Measurements from ENCODE around the gene GTF2F1.
A peak's percentile ranks its signal among the peaks of the same experiment; 100 is the strongest.

Gene GTF2F1

DNA sequence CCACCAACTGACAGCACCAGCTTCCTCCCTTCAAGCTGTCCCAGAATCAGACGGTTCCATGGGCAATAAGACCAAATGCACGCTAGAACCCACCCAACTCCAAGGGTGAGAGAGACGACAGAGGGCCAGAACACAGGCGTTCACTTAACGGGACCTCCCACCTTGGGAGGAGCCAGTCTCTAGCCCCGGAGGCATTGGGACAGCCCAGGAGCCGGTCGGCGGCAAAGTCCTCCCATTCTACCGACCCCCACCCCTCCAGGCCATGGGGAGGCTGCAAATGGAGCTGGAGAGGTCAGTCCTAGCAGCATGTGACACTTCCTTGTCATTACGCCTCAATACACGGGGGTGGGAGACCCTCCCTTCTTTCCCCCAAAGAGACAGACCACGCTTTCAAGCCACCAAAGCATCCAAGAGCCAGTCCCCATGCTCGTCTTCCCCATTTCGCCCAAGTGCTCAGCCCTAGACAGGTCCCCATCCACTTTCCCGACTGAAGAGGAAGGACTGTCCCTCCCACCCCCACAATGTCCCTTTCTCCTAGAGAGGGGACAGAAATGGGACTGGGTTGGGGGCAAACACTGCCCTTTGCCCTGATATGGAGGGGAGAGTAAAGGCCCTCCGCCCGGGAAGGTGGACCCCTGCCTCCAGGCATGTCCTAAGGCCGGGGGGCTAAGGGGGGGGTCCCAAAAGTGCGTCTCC is 30.7 kb upstream of the GTF2F1 start:
- H3K27me3 Mint-ChIP-seq: no peaks in the 10 kb centered on the region
- peaks cover 30% of the 10 kb centered on the region for H3K36me3 Mint-ChIP-seq
- peaks cover 35% of the 10 kb centered on the region for H3K4me1 Mint-ChIP-seq
- H3K9me3 Mint-ChIP-seq: no peaks in the 10 kb centered on the region
- peak overlapping the region; percentile 72 for H3K27ac Mint-ChIP-seq
- peak overlapping the region; percentile 92 for H3K4me3 Mint-ChIP-seq
- no peak for ATAC-seq

DNA sequence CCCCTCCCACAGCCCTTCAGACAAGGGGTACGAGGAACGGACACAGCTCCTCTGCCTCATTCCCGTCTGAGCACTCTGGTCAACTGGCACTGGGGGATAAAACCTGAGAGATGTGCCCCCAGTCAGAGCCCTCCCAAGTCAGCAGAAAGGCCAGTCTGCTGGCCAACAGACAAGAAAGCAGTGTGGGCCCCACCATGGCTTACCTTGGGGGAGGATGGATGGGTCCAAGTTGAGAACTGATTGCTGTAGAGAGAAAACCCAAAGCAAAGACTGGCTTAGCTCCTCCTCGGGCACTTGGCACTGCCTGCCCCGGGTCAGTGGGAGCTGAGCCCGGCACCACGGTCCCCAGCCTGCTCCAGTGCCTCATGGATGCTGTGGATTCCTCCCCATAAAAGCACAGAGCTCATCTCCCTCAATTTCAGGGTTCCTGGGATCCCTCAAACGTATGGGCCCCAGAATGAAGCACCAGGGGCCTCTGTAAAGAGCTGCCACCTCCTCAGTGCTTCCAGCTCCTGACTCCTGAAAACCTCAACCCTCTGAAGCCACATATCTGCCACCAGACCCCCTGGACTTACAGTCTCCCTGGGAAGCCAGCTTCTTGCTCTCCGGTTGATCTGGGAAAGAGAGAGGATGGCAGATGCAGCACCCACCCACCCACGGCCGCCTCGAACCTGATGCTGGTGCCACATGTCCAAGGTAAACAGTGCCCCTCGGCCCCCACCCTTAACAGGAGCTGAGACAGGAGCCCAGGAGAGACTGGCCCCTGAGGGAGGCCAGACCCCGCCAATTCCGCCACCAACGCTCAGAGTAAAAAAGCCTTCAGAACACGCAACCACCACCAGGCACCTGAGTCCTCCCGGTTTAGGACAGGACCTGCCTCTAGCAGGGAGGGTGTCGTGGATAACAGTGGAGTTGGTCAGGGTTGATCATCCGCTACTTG is 28.4 kb upstream of the GTF2F1 start:
- no peak overlapping the region for H3K27ac Mint-ChIP-seq
- peaks cover 48% of the 10 kb centered on the region for H3K36me3 Mint-ChIP-seq
- H3K9me3 Mint-ChIP-seq: no peaks in the 10 kb centered on the region
- no peak for ATAC-seq
- H3K27me3 Mint-ChIP-seq: no peaks in the 10 kb centered on the region
- peaks cover 35% of the 10 kb centered on the region for H3K4me1 Mint-ChIP-seq
- H3K4me3 Mint-ChIP-seq: no peak overlapping the region

DNA sequence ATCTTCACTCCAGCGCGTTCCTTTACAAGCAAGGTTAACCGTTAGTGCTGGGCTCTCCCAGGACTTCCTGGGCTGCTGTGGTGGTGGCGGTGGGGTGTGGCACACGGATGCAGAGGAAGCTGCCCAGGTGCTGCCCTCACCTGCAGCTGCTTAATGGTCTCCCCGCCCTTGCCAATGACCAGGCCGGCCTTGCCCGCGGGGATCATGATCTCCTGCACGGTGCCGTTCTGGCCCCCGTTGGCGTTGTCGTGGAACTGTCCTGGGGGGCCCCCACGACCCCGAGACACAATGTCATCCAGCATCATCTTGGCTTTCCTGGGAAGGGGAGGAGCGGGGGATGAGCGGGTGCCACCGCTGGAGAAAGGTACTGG is 25.6 kb upstream of the GTF2F1 start:
- Mint-ChIP-seq H3K4me3 (no peak overlapping the region), H3K27me3 (no peaks in the 10 kb centered on the region), H3K9me3 (no peaks in the 10 kb centered on the region), H3K4me1 (peaks cover 24% of the 10 kb centered on the region), H3K36me3 (peaks cover 73% of the 10 kb centered on the region), H3K27ac (no peak overlapping the region)
- ATAC-seq: no peak

DNA sequence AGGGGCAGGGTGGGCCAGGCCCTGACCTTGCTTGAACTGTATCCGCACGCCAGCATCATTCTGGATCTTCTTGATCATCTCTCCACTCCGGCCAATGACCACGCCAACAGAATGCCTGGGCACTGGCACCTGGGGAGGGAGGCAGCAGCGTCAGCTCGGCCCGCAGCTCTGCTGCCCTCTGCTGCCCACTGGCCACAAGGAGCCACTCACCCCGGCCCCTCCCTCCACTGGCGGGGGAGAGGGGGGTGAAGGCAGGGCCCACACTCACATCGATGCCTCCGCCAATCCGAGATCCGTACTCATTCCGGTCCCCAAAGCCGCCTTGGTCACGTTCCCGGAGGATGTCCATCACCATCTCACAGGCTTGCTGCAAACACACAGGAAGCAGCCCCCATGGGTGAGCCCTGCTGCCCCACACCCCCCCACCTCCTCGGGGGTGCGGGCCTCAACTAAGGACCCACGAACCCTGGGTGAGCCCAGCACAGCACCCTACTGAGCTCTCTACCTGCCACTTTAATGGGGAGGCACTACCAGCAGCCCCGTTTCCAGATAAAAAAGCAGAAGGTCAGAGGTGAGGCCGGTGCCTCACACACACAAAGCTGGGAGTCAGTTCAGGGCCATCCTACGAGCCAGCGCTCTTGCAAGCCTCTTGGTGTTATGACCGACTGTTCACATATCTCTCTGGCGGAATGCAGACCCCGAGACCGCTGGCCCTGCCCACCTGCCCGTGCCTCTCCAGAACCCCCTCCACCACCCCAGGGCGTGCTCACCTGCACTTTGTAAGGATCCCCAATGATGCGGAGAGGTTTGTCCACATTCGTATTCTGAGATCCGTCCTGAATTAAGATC is 25.0 kb upstream of the GTF2F1 start:
- no peak overlapping the region for H3K4me3 Mint-ChIP-seq
- ATAC-seq: no peak
- H3K4me1 Mint-ChIP-seq: peaks cover 18% of the 10 kb centered on the region
- no peaks in the 10 kb centered on the region for H3K27me3 Mint-ChIP-seq
- H3K9me3 Mint-ChIP-seq: no peaks in the 10 kb centered on the region
- peaks cover 73% of the 10 kb centered on the region for H3K36me3 Mint-ChIP-seq
- no peak overlapping the region for H3K27ac Mint-ChIP-seq

DNA sequence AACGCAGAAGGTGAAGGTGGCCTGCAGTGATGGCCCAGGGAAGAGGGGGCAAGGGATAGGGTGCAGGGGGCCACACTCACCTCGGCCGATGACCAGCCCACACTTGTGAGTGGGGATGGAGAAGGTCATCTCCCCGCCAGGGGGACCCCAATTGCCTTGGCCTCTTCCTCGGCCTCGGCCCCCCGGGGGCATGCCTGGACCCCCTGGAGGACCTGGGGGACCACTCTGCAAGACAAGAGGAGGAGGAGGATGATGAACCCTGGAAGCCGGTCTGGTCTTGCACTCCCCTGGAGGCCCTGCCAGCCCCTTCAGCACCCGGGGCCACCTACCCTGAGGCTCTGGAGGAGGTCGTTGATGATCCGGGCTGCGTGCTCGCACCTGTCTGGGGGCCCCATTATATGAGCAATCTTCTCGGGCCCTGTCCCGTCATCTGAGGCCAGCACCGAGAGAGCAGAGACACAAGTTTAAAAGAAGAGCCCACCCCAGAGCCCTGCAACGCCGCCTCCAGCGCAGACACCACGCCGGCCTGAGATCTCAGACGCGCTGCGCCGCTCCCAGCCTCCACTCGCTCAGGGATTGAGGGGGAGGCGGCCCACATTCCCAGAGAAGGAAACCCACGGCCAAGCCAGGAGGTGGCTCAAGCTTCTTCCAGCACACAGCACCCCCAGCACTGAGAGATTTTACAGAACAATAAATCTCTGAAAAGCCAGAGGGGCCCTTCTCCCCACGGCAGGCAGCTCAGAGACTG is 23.9 kb upstream of the GTF2F1 start:
- Mint-ChIP-seq H3K36me3 (peaks cover 68% of the 10 kb centered on the region), H3K4me1 (peaks cover 7% of the 10 kb centered on the region), H3K27me3 (no peaks in the 10 kb centered on the region), H3K4me3 (no peak overlapping the region), H3K9me3 (no peaks in the 10 kb centered on the region), H3K27ac (no peak overlapping the region)
- no peak for ATAC-seq

DNA sequence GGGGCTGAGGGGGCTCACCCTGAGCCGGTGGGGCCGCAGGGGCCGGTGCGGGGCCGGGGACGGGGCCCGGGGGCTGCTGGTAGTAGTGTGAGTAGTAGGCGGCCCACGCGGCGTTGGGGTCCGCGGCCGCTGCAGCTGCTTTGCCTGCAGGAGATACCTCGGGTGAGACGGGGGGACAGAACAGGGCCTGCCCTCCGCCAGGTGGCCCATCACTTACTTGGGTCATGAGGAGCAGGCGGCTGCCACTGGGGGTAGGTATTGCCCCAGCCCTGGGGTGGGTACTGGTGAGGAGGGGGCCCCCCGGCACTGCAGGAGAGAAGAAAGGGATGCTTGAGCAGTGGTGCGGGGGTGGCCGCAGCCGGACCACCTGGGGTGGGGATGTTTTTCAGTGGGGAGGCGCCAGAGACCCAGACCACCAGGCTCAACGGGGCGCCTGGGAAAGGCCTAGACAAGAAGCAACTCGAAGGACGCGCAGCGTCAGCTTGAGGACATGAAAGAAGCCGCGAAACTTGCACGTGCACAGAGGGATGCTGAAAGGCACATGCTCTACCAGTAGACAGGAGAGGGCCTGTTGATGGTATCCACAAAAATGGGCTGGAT is 22.7 kb upstream of the GTF2F1 start:
- no peaks in the 10 kb centered on the region for H3K9me3 Mint-ChIP-seq
- H3K4me3 Mint-ChIP-seq: no peak overlapping the region
- no peaks in the 10 kb centered on the region for H3K27me3 Mint-ChIP-seq
- peak; percentile 17 for ATAC-seq
- H3K27ac Mint-ChIP-seq: no peak overlapping the region
- peaks cover 59% of the 10 kb centered on the region for H3K36me3 Mint-ChIP-seq
- no peaks in the 10 kb centered on the region for H3K4me1 Mint-ChIP-seq

DNA sequence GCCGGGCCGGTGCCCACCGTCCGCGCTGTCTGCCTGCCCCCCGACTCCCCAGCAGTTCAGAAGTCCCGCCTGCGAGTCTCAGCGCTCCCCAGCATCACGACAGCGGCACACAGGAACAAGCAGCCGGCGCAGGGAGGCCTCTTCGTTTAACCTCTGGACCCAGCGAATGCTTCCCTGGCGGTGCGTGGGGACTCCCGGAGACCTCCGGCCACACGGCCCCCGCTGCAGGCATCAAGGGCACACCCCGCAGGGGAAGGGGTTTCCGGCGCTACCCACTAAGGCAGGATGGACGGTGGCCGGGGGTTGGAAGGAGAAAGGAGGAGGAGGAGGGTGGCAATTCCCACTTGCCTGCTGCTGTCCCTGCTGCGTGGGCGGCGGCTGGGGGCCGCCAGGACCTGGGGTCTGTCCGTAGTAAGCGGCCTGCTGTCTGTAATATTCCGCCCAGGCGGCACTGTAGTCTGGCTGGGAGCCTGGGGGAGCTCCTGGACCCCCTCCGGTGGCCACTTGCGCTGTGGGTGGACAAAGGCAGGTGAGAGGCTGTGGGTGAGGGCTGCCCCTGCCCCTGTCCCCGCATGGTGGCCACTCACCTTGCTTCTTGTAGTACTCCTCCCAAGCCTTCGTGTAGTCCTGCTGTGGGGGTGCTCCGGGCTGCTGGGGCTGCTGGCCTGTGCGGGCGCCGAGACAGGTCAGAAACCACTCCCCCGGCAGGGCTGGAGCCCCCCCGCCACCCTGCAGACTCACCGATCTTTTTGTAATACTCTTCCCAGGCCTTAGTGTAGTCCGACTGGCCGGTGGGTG is 22.0 kb upstream of the GTF2F1 start:
- Mint-ChIP-seq H3K4me1 (no peaks in the 10 kb centered on the region), H3K27ac (no peak overlapping the region), H3K9me3 (no peaks in the 10 kb centered on the region), H3K27me3 (no peaks in the 10 kb centered on the region), H3K4me3 (no peak overlapping the region), H3K36me3 (peaks cover 56% of the 10 kb centered on the region)
- no peak for ATAC-seq

DNA sequence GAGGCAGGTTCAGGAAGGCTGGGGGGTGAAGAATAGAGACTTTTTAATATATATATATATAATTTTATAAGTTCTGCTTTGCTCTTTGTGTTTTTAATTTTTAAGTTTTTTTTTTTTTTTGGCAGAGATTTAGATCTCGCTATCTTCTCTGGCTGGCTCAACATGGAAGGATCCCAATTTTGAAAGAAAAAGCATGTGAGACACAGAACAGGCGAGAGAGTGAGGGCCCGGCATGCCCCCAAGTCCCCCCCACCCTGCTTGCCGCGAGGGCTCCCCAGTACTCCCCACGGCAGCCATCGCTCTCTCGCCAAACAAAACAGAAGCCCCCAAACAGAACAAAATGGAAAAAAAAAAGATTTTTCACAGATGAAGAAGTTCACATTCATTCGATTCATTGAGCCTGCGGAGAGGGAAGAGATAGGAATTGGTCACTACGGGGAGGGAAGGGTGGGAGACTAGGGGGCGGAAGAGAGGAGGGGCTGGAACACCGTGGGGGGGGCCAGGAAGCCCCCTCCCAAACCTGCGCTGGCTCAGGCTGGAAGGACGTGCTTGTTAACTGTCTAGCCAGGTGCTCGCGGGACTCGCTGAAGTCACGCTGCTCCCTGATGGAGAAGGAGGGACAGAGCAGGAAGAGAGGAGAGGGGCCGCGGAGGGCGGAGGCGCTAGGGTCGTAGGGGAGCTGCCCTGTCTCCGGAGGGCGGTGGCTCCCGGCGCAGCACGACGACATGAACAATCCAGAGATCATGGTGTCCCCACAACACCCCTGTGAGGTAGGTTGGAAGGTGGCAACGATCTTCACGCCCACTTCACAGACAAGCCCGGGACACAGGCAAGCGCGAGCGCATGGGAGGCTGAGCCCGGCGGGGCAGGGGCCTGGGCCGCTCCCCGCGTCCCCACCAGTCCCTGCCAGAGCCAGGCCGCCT is 21.0 kb upstream of the GTF2F1 start:
- ATAC-seq: no peak

DNA sequence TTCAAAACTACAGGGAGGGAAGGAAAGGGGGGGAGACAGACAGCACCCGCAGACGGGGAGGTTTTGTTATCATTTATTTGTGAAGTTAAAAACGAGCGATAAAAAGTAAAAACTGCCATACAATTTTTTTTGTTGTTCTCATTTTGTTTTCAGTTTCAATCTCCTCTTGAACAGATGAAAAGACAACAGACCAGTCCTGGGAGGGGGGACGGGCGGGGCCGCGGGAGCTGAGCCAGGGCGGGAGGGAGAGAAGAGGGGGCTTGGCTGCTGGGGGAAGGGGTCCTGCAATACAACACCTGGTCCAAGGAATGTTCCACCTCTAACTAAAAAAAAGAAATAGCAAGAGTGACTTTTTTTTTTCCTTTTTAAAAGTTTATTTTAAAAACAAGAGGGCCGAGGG is 20.3 kb upstream of the GTF2F1 start:
- ATAC-seq: no peak
- H3K9me3 Mint-ChIP-seq: no peaks in the 10 kb centered on the region
- H3K4me3 Mint-ChIP-seq: no peak overlapping the region
- no peaks in the 10 kb centered on the region for H3K4me1 Mint-ChIP-seq
- no peak overlapping the region for H3K27ac Mint-ChIP-seq
- peaks cover 40% of the 10 kb centered on the region for H3K36me3 Mint-ChIP-seq
- H3K27me3 Mint-ChIP-seq: no peaks in the 10 kb centered on the region

More for the DNA sequence above, 21.0 kb upstream of the GTF2F1 start:
- Mint-ChIP-seq H3K27ac (no peak overlapping the region), H3K9me3 (no peaks in the 10 kb centered on the region), H3K4me3 (no peak overlapping the region), H3K4me1 (no peaks in the 10 kb centered on the region), H3K36me3 (peaks cover 46% of the 10 kb centered on the region), H3K27me3 (no peaks in the 10 kb centered on the region)

DNA sequence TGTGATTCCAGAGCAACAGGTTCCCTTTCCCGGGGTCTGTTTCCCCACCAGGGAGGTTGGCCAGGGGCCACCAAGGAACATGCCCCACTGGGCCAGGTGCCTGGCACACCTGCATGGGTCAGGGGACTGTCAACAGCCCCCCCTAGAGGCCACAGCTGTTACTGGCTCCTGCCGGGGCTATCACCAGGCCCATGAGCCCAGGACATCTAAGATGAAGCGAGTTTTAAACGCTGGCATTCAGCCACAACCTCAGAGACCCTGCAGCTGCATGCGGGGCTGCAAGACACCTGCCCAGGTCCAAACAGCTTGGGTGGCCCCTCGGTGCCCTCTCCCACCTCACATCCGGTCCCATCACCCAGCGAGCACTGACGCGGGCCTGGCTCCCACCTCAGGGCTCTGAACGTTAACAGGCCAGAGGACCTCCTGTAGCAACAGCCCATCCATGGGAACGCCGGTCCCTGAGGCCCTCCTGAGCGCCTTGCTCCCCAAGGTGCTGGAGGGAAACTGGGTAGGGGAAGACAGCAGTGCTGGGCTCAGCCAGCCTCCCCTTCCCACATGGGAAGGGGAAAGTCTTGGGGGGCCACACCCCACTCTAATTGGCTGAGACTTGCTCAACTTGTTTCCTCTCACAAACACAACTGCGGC is 19.6 kb upstream of the GTF2F1 start:
- Mint-ChIP-seq H3K36me3 (peaks cover 35% of the 10 kb centered on the region), H3K9me3 (no peaks in the 10 kb centered on the region), H3K27me3 (no peaks in the 10 kb centered on the region), H3K27ac (no peak overlapping the region), H3K4me3 (no peak overlapping the region), H3K4me1 (no peaks in the 10 kb centered on the region)
- peak; percentile 46 for ATAC-seq

DNA sequence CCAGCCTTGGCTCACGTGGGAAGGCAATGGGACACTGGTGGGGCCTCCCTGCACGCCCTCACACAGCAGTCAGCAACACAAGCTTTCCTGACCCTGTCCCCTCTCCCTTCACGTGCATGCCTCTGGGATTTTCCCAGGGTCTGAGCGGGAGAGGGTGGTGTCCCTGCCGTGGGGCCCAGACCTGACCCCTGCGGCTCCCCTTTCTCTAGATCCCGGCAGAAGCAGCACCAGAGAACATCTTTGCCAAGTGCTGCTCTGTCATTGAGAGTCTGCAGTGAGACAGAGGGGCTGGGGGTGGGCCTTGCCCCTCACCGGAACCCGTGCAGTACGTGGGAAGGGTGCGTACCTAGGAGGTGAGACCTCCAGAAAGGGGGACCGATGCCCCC is 19.1 kb upstream of the GTF2F1 start:
- H3K36me3 Mint-ChIP-seq: peaks cover 32% of the 10 kb centered on the region
- no peak overlapping the region for H3K27ac Mint-ChIP-seq
- no peaks in the 10 kb centered on the region for H3K4me1 Mint-ChIP-seq
- peak; percentile 41 for ATAC-seq
- H3K9me3 Mint-ChIP-seq: no peaks in the 10 kb centered on the region
- H3K4me3 Mint-ChIP-seq: no peak overlapping the region
- H3K27me3 Mint-ChIP-seq: no peaks in the 10 kb centered on the region

DNA sequence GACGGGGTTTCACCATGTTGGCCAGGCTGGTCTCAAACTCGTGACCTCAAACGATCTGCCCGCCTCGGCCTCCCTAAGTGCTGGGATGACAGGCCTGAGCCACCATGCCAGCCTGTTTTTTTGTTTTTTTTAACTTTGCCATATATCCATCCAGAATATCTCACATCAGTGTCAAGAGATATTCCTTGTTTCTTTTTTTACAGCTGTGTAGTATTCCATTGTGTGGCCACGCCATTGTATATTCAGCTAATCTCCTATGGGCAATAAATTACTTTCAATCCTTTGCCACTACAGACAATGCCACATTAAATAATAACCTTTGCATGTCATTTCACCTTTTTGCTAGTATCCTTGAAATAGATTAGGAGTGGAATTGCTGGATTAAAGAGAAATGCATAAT is 16.4 kb upstream of the GTF2F1 start:
- H3K4me1 Mint-ChIP-seq: no peaks in the 10 kb centered on the region

DNA sequence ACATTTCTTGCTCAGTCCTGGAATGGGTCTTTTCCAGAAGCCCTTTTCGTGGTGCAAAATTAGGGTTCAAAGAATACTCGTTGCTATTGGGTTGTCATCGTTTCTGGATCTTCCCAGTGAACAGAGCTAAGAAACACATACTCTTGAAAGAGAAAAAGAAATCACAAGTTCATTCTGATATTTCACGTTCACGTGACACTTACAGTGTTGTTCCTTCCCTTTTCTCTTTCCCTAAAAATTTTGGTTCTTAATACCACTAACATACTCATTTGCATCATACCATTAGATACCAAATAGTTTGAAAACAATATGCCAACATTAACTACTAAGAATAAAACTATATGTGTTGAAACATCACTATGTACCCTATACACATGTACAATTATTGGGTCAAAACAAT is 13.4 kb upstream of the GTF2F1 start:
- H3K27me3 Mint-ChIP-seq: no peaks in the 10 kb centered on the region
- H3K36me3 Mint-ChIP-seq: no peaks in the 10 kb centered on the region
- no peak overlapping the region for H3K27ac Mint-ChIP-seq
- H3K4me3 Mint-ChIP-seq: no peak overlapping the region
- H3K4me1 Mint-ChIP-seq: no peaks in the 10 kb centered on the region
- no peaks in the 10 kb centered on the region for H3K9me3 Mint-ChIP-seq
- ATAC-seq: no peak

More for the DNA sequence above, 16.4 kb upstream of the GTF2F1 start:
- Mint-ChIP-seq H3K9me3 (no peaks in the 10 kb centered on the region), H3K36me3 (peaks cover 8% of the 10 kb centered on the region), H3K4me3 (no peak overlapping the region), H3K27ac (no peak overlapping the region), H3K27me3 (no peaks in the 10 kb centered on the region)
- ATAC-seq: no peak
